K562 (cell line): ENCODE data around the gene ATP6V0D1. TPM values are rescaled to one million over a fixed set of nuclear protein-coding genes. Genes with fewer than 3 reads are reported as not detected.

Experiments
- ATAC-seq: fragments of 200-7000 bp; cut with Tn5 transposase; 3 replicates; pipeline ENCODE4 v1.9.1; 2020; ENCODE audit warnings: moderate library complexity
- BruUV-seq: library from RNA; stranded (reverse); fragments of 400-500 nt; replicated peaks from 2 replicates; lab custom pipeline; 2021; lab: Mats Ljungman, UMichigan
- CTCF ChIA-PET: fragments of 300-600 bp; formaldehyde crosslinking; extraction: SDS; loops from one replicate; lab custom pipeline; 2021; ENCODE audit warnings: low intra/inter-chr PET ratio; lab: Yijun Ruan, JAX
- POLR2A ChIA-PET: fragments of 300-600, 350-650 bp; sonication (Branson Sonifier 250); formaldehyde crosslinking; extraction: SDS; loops from one replicate; lab custom pipeline; 2021; ENCODE audit warnings: antibody characterized with exemption, inconsistent platforms; lab: Yijun Ruan, JAX
- DNase-seq, 4 experiments: peaks; one replicate each; pipeline versions ENCODE4 v3.0.0 to v3.0.0-alpha.2; 2011 to 2018; ENCODE audit warnings: low spot score in 3 of 4, mixed read lengths in 3 of 4; ENCODE audit errors: extremely low read depth in 1 of 4
- FAIRE-seq: peaks from 2 replicates; lab custom pipeline; 2011; peaks lifted over from hg19 to GRCh38; lab: Jason Lieb, UNC
- H2AFZ ChIP-seq: 2 replicates; pipeline ENCODE4 v1.6.0; 2011; ENCODE audit warnings: low read depth, low read length, control low read depth, inconsistent platforms
- H3K27ac ChIP-seq: fragments of 200-600 bp; 3 replicates; pipeline ENCODE4 v1.8.0; 2011; ENCODE audit warnings: low read depth, mild to moderate bottlenecking, control low read depth, inconsistent platforms, low read length, moderate library complexity, mixed read lengths; ENCODE audit errors: extremely low read depth
- H3K27me3 ChIP-seq, 2 experiments: fragments of 300-600 bp in 1 of 2; 2 replicates in 1 of 2; 3 replicates in 1 of 2; pipeline versions ENCODE4 v1.6.0 to v1.8.0; 2011; ENCODE audit warnings: inconsistent platforms in 2 of 2, low read length in 2 of 2, mild to moderate bottlenecking in 1 of 2, mixed read lengths in 1 of 2, moderate library complexity in 1 of 2; ENCODE audit not compliant: control insufficient read depth in 2 of 2, insufficient read depth in 2 of 2
- H3K36me3 ChIP-seq: fragments of 300-600 bp; 3 replicates; pipeline ENCODE4 v1.8.0; 2011; ENCODE audit warnings: mild to moderate bottlenecking, low read length, inconsistent platforms; ENCODE audit not compliant: control insufficient read depth, insufficient read depth
- H3K4me1 ChIP-seq, 2 experiments: fragments of 200-600 bp in 1 of 2; replicated peaks in 1 of 2; 2 replicates in 1 of 2; 3 replicates in 1 of 2; pipeline versions ENCODE4 v1.5.1 to v1.8.0; 2011; ENCODE audit warnings: inconsistent platforms in 2 of 2, low read length in 2 of 2, mild to moderate bottlenecking in 1 of 2, mixed read lengths in 1 of 2, moderate library complexity in 1 of 2; ENCODE audit not compliant: control insufficient read depth in 2 of 2, insufficient read depth in 2 of 2
- H3K4me2 ChIP-seq: 2 replicates; pipeline ENCODE4 v1.6.1; 2011; ENCODE audit warnings: low read length, control low read depth, inconsistent platforms, mixed read lengths; ENCODE audit not compliant: insufficient read depth
- H3K4me3 ChIP-seq: fragments of 200-600 bp; sonication (generic), shearing (Covaris generic); 2 replicates; pipeline ENCODE4 v1.5.1; 2016; ENCODE audit warnings: control low read depth, inconsistent platforms
- H3K79me2 ChIP-seq: fragments of 200-600 bp; 3 replicates; pipeline ENCODE4 v1.8.0; 2011; ENCODE audit warnings: low read length, inconsistent platforms; ENCODE audit not compliant: control insufficient read depth, insufficient read depth
- H3K9ac ChIP-seq, 2 experiments: 2 replicates each; pipeline versions ENCODE4 v1.6.0 to v1.6.1; 2011; ENCODE audit warnings: low read depth in 2 of 2, low read length in 2 of 2, control low read depth in 1 of 2, inconsistent platforms in 1 of 2, mild to moderate bottlenecking in 1 of 2, mixed read lengths in 1 of 2; ENCODE audit not compliant: insufficient read depth in 1 of 2
- H3K9me1 ChIP-seq: one replicate; pipeline ENCODE4 v1.6.0; 2011; ENCODE audit warnings: inconsistent platforms, mild to moderate bottlenecking, low read length, moderate library complexity; ENCODE audit not compliant: control insufficient read depth, insufficient read depth
- H3K9me3 ChIP-seq: replicated peaks from 2 replicates; pipeline ENCODE4 v1.5.1; 2011; ENCODE audit warnings: low read depth, low read length, inconsistent platforms; ENCODE audit not compliant: control insufficient read depth, insufficient read depth
- H4K20me1 ChIP-seq: replicated peaks from 2 replicates; pipeline ENCODE4 v1.6.1; 2011; ENCODE audit warnings: low read length, inconsistent platforms, mixed read lengths; ENCODE audit not compliant: control insufficient read depth, insufficient read depth
- ATF7 ChIP-seq: fragments of 450-650 bp; IDR thresholded peaks from 2 replicates; pipeline ENCODE4 v1.7.1; 2014; ENCODE audit warnings: mild to moderate bottlenecking, moderate library complexity
- CCNT2 ChIP-seq: IDR thresholded peaks from 2 replicates; pipeline ENCODE4 v1.6.1; 2011; ENCODE audit warnings: borderline replicate concordance, low read depth, mild to moderate bottlenecking, moderate library complexity, mixed read lengths, low read length; ENCODE audit not compliant: insufficient read length; ENCODE audit errors: extremely low read depth
- ETV6 ChIP-seq, 3 experiments: fragments of 150-350 bp in 1 of 3; sonication (generic) in 1 of 3; formaldehyde crosslinking in 1 of 3; IDR thresholded peaks; 2 replicates each; pipeline versions ENCODE4 v1.6.1 to v1.8.0; 2014 to 2022; ENCODE audit warnings: borderline replicate concordance in 2 of 3, low read depth in 2 of 3, antibody characterized with exemption in 1 of 3, low read length in 1 of 3, mild to moderate bottlenecking in 1 of 3, missing genetic modification reagents in 1 of 3
- NEUROD1 ChIP-seq: fragments of 150-350 bp; IDR thresholded peaks from 2 replicates; pipeline ENCODE4 v1.6.1; 2014; ENCODE audit warnings: borderline replicate concordance, low read length, low read depth; ENCODE audit not compliant: partially characterized antibody
- TAF1 ChIP-seq: IDR thresholded peaks from 2 replicates; pipeline ENCODE4 v1.6.1; 2011; ENCODE audit warnings: mild to moderate bottlenecking, low read length, moderate library complexity; ENCODE audit not compliant: insufficient read depth, control insufficient read depth, severe bottlenecking; ENCODE audit errors: extremely low read depth
- TRIM24 ChIP-seq, 2 experiments: fragments of 450-650 bp; IDR thresholded peaks; 2 replicates each; pipeline ENCODE4 v1.6.1; 2016
- ZNF124 ChIP-seq: sonication (generic); formaldehyde crosslinking; IDR thresholded peaks from 2 replicates; pipeline ENCODE4 v1.8.1; 2022; ENCODE audit warnings: missing genetic modification reagents
- WGBS: fragments of 100-300 bp; shearing (Covaris generic); methylation state at CpG from one replicate; pipeline ENCODE4 v1.1.6; 2016; ENCODE audit warnings: low coverage, mixed read lengths; ENCODE audit not compliant: insufficient coverage; ENCODE audit errors: missing lambda C conversion rate; 5-methylcytosine and 5-hydroxymethylcytosine counted together
- in situ Hi-C: fragments of 300-500 bp; cut with MboI; formaldehyde crosslinking; loops from 4 replicates; pipeline ENCODE4 v1.15.0; 2018; ENCODE audit warnings: inconsistent platforms, mixed read lengths
- intact Hi-C: fragments of 100-400 bp; cut with micrococcal nuclease; formaldehyde crosslinking; loops from 2 replicates; pipeline ENCODE4 v1.14.2; 2022
- polyA plus RNA-seq, 8 experiments: library from polyadenylated mRNA; depleted of rRNA in 4 of 8; stranded (reverse) in 5 of 8; unstranded in 3 of 8; fragments of >200 nt; fragmentation: Nextera tagmentation in 2 of 8; fragmentation: Illumina TruSeq in 1 of 8; extraction: Ambion mirVana in 2 of 8; extraction: Trizol in 1 of 8; gene quantifications; 2 replicates each; pipeline versions ENCODE4 v1.2.1 to v1.2.3, GENCODE V29; 2011 to 2014; ENCODE audit warnings: inconsistent platforms in 1 of 8, missing spikeins in 1 of 8
- total RNA-seq, 7 experiments: library from RNA; depleted of rRNA in 6 of 7; stranded (reverse); fragments of >200 nt in 6 of 7; fragmentation: Illumina TruSeq in 2 of 7; extraction: Trizol in 2 of 7; gene quantifications; 2 replicates each; pipeline versions ENCODE4 v1.2.1 to v1.2.3, GENCODE V29; 2011 to 2021; ENCODE audit warnings: low replicate concordance in 1 of 7
- TF ChIP-seq, protein P1 (sequence below): fragments of 250-450 bp; sonication (Bioruptor Pico); IDR thresholded peaks from 2 replicates; pipeline ENCODE4 v1.5.0; 2021; ENCODE audit warnings: mild to moderate bottlenecking, moderate library complexity
- TF ChIP-seq, protein P2 (sequence below): fragments of 450-650 bp; IDR thresholded peaks from 2 replicates; pipeline ENCODE4 v1.6.1; 2017; ENCODE audit warnings: mild to moderate bottlenecking, moderate library complexity
- TF ChIP-seq, protein P3 (sequence below): fragments of 450-650 bp; formaldehyde crosslinking; conservative IDR thresholded peaks from 2 replicates; pipeline ENCODE4 v1.4.0; 2022; ENCODE audit warnings: mild to moderate bottlenecking, missing genetic modification characterization
- TF ChIP-seq, protein P4 (sequence below): fragments of 450-650 bp; IDR thresholded peaks from 2 replicates; pipeline ENCODE4 v1.6.1; 2016
- TF ChIP-seq, protein P5 (sequence below): fragments of 450-650 bp; formaldehyde crosslinking; IDR thresholded peaks from 2 replicates; pipeline ENCODE4 v1.4.0; 2020; ENCODE audit warnings: mild to moderate bottlenecking

The ATP6V0D1 gene
- total and polyA plus RNA-seq, 9 of the 15 experiments (the other 6 are each of a cell fraction or from before 2014, with no cell fraction given) = 23.2 to 69.7 (median 45.6) TPM

DNA sequence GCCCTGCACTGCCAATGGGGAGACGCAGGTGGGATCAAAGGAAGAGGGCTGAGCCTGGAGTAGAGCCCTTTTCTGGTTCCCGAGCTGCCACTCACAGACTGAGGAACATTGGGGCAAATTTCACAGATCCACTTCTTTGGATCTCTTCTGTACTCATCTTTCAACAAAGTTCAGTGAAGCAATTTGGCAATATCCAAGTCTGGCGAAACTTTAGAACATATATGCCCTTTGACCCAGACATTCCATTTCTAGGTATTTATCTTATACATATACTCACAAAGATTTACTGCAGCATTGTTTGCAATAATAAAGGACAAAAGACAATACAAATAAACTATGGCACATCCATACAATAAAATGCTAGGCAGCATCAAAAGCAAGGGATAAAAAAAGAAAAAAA lies 69.6 kb downstream of the ATP6V0D1 start:
- H3K79me2 ChIP-seq = no peaks in the 10 kb centered on the region
- peaks cover 0 to 7% of the 10 kb centered on the region in 2 experiments; a peak in 2 of 5 replicates for H3K4me1 ChIP-seq
- no peak overlapping the region for H3K4me2 ChIP-seq
- no TSS peak for BruUV-seq
- DNase-seq = no peak
- ATAC-seq = no peak
- H4K20me1 ChIP-seq = 0 out of 2 replicates have a peak, but pooled peaks cover 4% of the 10 kb centered on the region
- no peak overlapping the region for H3K9ac ChIP-seq
- H3K4me3 ChIP-seq = no peak overlapping the region
- H3K9me3 ChIP-seq = no peaks in the 10 kb centered on the region
- no peaks in the 10 kb centered on the region for H3K36me3 ChIP-seq
- ChIA-PET POLR2A (interaction anchor here (0.7 kb wide), 1 partner anchor 475 kb away, joined by 3 read pairs; no protein-coding TSS in a partner anchor), CTCF (no interaction called here)
- no peak overlapping the region for H2AFZ ChIP-seq
- H3K9me1 ChIP-seq = no peaks in the 10 kb centered on the region
- H3K27me3 ChIP-seq = peaks cover 47 to 88% of the 10 kb centered on the region in 2 experiments
- FAIRE-seq = no peak
- intact Hi-C loops = loop anchor here (10.0 kb wide), 1 partner anchor 47 kb away; no protein-coding TSS in a partner anchor
- in situ Hi-C loops = loop anchor here (25.0 kb wide), 1 partner anchor 449 kb away; the partner anchor contains the start of gene CES3
- H3K27ac ChIP-seq = no peak overlapping the region
- 1% methylated on average over 3 of the region's 3 CpGs for WGBS
- TF ChIP-seq ATF7 (no peak), ETV6 (IDR thresholded peaks at IDR 0.05; ENCODE audit: borderline replicate concordance in 1 of 2, low read depth in 2 of 2, low read length in 1 of 2) (no peak), ETV6 (CRISPR knock-in tag; IDR thresholded peaks at IDR 0.05; ENCODE audit: borderline replicate concordance) (no peak), TAF1 (no peak), TRIM24 (IDR thresholded peaks at IDR 0.05) (no peak), ZNF124 (CRISPR knock-in tag) (no peak), NEUROD1 (no peak), CCNT2 (no peak)
- TF ChIP-seq, protein P1, sequence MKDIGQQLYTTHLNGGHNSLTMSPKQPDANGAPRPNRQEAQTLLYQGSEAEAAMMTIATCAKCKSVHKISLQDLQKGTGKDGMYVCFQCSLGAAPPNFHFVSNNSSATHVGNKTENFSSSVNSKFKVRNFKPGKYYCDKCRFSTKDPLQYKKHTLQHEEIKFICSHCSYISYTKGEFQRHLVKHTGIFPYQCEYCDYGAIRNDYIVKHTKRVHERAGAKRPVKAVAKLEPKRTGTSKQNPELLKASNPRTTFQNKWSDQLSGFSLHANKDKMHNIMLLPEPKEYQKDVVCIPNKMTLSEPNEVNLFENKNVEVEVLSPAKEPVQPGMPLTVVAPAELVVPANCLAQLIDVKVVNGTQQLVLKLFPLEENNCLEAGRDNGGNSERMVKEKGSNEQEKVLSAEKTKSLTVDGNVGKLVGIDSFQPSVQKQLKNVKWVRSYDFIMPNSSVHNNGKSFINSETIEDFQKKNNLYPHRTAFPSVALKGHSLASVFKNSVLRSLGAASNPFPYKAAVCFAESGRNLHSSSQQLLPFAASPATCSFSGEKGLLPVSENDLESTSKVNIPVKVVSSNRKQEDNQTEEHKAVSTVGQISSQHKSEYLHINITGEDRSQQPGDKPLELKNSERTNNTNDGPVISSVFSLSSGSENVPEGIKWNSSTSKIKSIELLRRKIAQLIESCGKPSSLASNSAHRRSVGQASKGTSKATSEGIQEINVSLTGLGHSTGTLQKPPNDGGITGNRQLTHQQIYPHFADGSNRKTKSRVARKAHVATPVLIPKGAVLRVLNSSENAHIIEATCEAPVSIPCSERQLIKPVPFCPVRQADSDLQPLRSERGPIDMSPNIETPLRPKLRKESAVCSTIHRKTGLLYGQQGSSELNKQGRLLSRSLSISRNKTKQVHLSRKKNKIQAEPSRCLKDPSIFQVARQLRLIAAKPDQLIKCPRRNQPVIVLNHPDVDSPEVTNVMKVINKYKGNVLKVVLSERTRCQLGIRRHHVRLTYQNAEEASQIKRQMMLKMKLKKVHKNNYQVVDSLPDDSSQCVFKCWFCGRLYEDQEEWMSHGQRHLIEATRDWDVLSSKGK = no peak
- TF ChIP-seq, protein P2, sequence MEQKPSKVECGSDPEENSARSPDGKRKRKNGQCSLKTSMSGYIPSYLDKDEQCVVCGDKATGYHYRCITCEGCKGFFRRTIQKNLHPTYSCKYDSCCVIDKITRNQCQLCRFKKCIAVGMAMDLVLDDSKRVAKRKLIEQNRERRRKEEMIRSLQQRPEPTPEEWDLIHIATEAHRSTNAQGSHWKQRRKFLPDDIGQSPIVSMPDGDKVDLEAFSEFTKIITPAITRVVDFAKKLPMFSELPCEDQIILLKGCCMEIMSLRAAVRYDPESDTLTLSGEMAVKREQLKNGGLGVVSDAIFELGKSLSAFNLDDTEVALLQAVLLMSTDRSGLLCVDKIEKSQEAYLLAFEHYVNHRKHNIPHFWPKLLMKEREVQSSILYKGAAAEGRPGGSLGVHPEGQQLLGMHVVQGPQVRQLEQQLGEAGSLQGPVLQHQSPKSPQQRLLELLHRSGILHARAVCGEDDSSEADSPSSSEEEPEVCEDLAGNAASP = no peak
- TF ChIP-seq, protein P3, sequence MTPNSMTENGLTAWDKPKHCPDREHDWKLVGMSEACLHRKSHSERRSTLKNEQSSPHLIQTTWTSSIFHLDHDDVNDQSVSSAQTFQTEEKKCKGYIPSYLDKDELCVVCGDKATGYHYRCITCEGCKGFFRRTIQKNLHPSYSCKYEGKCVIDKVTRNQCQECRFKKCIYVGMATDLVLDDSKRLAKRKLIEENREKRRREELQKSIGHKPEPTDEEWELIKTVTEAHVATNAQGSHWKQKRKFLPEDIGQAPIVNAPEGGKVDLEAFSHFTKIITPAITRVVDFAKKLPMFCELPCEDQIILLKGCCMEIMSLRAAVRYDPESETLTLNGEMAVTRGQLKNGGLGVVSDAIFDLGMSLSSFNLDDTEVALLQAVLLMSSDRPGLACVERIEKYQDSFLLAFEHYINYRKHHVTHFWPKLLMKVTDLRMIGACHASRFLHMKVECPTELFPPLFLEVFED (CRISPR knock-in tag) = no peak
- TF ChIP-seq, protein P4, sequence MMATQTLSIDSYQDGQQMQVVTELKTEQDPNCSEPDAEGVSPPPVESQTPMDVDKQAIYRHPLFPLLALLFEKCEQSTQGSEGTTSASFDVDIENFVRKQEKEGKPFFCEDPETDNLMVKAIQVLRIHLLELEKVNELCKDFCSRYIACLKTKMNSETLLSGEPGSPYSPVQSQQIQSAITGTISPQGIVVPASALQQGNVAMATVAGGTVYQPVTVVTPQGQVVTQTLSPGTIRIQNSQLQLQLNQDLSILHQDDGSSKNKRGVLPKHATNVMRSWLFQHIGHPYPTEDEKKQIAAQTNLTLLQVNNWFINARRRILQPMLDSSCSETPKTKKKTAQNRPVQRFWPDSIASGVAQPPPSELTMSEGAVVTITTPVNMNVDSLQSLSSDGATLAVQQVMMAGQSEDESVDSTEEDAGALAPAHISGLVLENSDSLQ = no peak
- TF ChIP-seq, protein P5, sequence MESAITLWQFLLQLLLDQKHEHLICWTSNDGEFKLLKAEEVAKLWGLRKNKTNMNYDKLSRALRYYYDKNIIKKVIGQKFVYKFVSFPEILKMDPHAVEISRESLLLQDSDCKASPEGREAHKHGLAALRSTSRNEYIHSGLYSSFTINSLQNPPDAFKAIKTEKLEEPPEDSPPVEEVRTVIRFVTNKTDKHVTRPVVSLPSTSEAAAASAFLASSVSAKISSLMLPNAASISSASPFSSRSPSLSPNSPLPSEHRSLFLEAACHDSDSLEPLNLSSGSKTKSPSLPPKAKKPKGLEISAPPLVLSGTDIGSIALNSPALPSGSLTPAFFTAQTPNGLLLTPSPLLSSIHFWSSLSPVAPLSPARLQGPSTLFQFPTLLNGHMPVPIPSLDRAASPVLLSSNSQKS (CRISPR knock-in tag) = no peak
